NCI-H446 treated with DMSO at 0.1 percent for 48 hours (cell line): ENCODE measurements around the gene NBEAL2.

Source experiments
- DNase-seq: peaks from one replicate; lab custom pipeline; 2025; lab: John Stamatoyannopoulos, UW

NBEAL2 gene

DNA sequence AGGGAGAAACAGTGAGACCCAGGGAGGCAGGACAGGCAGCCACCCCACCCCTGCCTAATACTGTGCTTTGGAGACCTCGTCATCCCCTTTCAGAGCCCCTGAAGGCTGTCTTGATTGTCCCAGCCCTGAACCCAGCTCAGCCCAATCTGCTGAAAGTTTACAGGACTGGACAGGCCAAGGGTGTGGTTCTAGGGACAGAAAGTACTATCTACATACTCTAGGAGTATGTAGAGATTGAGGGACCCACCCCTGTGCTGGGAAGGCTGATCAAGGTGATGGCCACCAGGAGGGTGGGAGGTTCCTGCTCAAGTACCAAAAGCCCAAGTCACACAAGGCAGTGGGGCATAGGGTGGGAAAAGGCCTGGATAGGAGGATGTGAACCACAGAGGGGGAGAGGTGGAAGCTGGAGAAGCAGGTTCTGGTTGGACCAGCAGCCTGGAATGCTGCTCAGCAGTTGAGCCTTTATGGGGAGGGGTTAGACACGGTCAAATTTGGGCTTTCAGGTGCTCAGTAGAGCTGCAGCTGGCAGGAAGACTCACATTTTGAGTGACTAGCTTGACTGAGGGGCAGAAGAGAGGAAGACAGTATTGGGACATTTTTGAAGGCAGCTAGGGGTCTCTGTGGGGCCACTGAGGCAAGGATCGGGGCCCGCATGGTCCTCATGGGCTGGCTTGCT lies 6.7 kb downstream of the NBEAL2 start:
- no peak for DNase-seq

DNA sequence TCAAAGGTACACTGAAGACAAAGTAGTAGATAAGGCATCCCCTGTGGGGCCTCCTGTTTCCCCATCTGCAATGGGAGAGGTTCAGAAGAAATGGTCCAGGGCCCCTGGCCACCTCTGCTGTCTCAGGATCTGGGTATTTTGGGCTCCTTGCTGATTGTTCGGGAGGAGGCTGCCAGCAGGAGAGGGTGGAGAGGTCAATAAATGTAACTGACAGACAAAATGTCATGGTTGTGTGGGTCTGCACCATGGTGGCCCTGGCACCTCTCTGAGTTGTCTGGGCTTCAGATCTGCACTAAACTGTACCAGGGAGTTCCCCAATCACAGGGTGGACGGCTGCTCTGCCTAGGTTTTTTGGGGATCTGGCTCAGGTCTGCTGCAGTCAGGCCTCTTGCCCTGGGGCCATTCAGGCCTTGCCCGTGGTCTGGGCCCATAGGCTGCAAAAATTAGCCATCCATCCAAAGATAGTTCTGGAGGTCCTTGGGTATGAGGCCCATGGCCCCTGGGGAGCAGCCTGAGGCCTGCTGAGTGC lies 7.4 kb downstream of the NBEAL2 start:
- DNase-seq: no peak

DNA sequence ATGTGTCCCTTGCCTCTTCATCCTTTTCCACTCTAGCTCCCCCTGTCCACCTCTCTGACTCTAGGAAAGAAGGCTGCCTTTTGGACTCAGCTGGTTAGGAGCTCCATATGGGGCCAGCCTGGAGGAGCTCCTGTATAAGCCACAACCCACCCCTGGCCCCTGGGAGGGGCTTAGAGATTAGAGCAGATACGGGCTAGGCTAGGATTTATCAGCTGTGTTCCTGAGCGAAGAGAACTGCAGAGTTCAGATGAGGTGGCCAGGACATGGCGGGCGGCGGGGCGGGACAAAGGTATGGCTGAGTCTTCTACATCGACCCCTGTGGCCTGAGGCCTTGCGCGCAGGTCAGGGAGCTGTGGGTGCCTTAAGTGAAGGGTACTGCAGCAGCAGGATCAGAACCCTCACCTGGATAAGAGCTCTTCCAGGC lies 7.9 kb downstream of the NBEAL2 start:
- no peak for DNase-seq

DNA sequence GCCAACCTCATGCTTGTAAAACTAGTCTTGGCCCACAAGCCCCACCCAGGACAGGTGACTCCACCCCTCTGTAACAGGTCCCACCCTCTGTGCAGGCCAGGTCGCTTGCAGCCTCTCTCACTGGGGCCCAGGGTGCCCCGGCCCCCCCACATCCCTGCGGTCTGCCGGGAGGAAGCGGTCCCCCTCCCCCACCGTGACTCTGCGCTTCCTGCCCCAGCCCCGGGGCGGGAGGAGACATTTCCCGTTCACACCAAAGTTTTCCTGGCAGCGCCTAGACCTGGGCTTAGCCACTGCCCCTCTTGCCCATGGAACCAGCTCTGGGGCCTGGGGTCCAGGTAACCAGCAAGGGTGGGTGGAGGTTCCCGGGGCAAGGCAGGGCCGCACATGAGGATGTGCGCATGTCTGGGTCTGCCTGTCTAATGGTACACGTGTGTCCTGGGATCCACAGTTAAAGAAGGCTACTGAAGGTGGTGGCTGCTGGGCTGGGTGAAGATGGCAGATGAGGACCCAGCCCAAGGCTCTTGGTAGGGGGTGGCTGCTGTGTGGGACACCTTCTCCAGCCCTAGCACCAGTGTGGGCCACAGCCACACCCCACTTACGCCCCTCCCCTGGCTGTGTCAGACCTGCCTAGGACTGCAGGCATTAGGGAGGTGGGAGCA lies 8.4 kb downstream of the NBEAL2 start:
- no peak for DNase-seq

DNA sequence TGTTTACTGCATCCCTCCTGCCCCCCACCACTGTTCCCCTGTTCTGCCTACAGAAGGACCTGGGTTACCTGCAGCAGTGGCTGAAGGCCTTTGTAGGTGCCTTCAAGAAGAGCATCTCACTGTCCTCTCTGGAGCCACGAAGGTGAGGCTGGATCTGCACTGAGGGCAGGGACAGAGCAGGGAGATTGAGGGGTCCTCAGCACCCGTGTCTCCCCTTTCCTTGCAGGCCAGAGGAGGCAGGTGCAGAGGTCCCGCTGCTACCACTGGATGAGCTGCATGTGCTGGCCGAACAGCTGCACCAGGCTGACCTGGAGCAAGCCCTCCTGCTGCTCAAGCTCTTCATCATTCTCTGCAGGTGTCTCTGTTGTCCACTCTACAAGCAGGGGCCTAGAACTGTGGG lies 9.2 kb downstream of the NBEAL2 start:
- no peak for DNase-seq

DNA sequence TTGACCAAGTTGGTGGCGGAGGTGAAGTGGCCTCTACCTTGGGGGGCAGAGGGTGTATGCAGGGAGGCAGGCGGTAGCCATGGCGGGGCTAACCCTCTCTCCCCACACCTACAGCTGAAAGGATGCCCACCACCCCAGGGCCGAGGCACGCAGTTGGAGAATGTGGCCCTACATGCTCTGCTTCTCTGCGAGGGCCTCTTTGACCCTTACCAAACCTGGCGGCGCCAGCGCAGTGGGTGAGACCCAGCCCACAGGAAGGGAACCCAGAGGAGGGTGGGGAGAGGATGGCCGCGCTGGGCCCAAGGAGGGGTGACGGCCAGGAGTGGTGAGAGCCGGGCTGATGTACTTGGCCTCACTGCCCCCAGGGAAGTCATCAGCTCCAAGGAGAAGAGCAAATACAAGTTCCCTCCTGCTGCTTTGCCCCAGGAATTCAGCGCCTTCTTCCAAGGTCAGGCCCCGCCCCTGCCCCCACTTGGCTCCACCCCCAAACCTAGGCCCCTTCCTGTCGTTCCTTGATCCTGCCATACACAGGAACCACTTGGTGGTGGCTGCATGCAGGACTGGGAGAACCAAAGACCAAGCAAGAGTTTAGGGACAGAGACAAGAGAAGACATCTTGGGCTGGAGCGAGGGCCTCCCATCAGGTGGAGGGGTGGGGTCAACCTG lies 9.8 kb downstream of the NBEAL2 start:
- no peak for DNase-seq

DNA sequence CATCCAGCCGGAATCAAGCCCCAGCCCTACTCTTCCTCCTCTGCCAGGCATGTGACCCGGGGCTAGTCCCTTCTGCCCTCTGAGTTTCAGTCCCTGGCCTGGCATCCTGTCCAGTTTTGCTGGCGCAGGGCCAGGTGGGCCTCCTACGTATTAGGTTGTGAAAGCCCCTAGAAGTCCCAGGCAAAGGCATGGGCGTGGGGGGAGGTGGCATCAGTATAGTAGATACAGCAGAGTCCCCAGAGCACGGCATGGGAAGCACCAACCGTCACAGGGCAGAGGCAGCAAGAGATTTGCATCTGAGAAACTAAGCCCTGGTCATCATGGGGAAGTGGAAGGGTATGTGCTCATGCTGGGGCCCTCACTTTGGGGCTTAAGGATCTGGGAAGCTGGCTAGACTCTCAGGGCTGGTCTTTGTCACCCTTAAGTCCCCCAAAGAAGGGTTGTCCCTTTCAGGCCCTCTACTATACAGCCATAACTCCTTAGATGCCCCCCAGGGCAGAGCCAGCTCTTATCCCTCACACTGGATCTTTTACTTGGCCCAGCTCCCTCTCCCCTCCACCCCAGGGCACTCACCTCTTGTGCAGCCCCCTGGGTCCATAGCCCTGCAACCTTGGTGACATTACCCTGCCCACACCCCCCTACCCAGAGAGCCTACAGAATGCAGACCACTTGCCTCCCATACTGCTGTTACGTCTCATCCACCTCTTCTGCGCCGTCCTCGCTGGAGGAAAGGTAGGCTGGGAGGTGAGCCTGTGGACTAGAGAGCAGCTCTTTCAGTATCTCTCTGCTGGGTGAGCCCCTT lies 11.3 kb downstream of the NBEAL2 start:
- no peak for DNase-seq

DNA sequence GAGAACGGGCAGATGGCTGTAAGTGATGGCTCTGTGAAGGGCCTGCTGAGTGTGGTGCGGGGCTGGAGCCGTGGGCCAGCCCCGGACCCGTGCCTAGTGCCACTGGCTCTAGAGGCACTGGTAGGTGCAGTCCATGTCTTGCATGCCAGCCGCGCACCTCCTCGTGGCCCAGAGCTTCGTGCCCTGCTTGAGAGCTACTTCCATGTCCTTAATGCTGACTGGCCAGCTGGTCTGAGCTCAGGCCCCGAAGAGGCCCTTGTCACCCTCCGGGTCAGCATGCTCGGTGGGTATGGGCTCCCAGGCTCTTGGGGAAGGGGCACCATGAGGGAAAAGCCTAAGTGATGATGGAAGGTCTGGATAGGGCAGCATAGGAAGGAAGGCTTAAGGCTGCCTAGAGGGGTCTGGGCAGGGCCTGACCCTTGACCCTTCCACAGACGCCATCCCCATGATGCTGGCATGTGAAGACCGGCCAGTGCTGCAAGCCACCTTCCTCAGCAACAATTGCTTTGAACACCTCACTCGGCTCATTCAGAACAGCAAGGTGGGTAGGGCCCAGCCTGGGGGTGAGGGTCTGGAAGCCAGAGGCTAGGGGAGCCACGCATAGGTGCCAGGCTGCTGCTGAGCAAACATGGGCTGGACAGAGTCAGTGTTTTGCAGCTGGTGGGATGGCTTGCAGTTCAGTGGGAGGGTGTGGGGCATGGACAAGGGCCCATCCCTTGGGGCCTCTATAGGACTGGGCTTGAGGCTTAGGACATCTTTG lies 12.1 kb downstream of the NBEAL2 start:
- no peak for DNase-seq

DNA sequence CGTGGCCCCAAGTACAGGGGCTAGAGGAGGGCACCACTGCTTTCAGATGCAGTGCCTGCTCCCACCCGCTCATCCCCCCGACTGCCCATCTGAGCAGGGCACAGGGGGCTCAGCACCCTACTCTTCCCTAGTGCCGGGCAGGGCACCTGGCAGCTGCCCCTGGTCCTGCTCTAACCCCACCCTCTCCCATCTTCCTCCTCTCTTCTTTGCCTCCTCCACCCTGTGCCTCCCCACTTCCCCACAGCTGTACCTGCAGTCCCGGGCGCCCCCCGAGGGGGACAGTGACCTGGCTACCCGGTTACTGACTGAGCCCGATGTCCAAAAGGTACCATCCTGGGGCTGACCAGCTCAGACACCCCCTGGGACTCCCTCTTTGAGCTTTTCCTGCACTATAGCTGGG lies 12.8 kb downstream of the NBEAL2 start:
- DNase-seq: no peak

DNA sequence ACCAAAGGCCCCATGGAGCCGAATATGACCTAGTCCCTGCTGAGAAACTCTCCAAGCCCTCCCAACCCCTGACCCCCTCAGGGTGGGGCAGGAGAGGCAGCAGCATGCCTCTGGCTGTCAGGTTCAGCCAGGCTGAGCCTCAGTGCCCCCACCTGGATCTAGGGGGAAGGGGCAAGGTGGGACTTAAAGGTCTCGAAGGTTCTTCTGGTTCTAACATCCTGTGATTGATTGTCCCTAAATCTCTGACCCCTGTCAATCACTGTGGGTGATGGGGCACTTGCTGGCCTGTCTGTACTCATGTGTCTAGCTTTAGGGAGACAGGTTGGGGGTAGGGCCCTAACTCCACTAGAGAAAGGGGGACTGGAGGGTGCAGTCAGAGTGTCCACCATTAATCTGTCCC lies 13.8 kb downstream of the NBEAL2 start:
- no peak for DNase-seq

DNA sequence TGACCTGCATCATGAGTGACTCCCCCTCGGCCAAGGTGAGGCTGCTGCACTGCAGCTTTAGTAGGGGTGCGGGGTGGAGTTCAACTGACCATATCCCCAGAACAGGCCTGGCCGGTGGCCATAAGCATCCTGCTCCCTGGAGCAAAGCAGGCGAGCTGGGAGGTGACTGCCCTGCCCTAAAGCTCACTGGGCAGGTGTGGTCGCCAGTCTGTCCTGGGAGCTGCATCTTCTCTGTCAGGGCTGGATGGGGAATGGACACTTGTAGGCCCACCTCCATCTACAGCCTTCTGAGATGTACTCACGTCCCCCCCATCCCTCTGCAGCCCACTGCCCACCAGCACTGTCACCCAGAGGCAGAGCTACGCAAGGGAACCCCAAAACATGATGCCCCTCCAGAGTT lies 14.5 kb downstream of the NBEAL2 start:
- no peak for DNase-seq

DNA sequence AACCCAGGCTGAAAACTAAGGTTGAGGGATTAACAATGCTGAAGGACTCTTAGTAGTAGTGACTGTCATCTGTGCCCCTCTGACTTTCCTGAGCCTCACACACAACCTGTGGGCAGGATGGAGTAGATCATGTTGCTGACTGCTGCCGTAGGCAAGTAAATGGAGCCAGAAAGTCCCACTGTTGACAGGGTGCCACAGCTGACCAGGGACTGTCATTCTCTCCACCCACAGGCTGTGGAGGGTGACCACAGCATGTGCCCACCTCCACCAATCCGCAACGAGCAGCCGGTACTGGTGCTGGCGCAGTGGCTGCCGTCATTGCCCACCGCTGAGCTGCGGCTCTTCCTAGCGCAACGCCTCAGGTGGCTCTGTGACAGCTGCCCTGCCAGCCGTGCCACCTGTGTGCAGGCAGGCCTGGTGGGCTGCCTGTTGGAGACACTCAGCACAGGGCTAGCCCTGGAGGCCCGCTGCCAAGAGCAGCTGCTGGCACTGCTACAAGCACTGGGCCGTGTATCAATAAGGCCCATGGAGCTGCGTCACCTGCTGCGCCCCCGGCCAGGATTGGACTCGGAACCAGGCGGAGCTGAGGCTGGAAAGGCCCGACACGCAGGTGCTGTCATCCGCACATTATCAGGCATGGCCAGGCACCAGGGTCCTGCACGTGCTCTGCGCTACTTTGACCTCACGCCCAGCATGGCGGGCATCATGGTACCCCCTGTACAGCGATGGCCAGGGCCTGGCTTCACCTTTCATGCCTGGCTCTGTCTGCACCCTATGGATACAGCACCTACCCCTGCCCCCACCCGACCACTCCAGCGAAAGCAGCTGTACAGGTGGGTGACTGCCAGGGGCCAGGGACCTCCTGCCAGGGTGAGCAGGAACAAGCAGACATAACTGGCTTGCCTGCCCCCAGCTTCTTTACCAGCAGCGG lies 15.6 kb downstream of the NBEAL2 start:
- no peak for DNase-seq

DNA sequence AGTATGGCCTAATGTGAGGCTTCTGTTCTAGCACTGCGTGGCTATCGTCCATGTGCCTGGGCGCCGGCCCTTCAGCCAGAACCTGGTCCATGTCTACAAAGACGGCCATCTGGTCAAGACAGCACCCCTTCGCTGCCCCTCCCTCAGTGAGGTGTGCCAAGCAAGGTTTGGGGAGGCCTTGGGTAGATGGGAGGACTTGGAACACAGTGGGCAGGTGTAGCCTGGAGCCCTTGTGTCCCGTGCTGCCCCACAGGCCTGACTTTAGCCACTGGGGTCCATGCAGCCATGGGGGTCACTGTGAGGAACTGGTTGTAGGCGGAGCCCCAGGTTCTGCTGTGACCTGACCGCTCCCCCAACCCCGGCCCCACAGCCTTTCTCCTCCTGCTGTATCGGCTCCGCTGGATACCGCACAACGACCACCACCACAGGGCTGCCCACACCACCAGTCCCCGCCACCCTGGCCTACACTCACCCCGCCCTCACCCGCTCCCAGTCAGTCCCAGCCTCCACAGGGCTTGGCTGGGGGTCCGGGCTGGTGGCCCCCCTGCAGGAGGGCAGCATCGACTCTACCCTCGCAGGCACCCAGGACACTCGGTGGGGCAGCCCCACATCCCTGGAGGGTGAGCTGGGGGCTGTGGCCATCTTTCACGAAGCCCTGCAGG lies 16.6 kb downstream of the NBEAL2 start:
- no peak for DNase-seq

DNA sequence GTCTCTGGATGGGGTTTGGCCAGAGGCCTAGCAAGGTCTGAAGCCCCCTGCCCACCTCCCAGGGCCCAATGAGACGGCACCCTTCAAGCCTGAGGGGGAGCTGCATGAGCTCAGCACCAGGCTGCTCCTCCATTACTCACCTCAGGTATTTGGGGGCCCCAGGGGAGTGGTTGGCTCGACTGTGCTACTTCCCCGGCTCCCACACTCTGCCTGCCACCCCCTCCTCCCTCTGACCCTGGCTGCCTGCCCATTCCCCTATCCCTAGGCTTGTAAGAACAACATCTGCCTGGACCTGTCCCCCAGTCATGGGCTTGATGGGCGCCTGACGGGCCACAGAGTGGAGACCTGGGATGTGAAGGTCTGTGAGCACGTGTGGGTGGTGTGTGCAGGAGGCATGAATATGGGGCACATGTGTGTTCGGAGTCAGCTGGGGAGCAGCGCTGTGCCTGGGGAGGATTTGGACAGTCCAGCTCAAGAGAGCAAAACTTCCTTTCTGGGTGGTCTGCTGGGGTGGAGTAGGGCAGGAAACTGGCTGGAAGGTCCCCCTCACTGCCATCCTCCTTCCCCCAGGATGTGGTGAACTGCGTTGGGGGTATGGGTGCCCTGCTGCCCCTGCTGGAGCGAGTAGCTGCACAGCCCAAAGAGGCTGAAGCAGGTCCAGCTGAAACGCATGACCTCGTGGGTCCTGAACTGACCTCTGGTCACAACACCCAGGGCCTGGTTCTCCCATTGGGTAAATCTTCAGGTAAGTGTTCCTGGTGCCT lies 17.4 kb downstream of the NBEAL2 start:
- no peak for DNase-seq

DNA sequence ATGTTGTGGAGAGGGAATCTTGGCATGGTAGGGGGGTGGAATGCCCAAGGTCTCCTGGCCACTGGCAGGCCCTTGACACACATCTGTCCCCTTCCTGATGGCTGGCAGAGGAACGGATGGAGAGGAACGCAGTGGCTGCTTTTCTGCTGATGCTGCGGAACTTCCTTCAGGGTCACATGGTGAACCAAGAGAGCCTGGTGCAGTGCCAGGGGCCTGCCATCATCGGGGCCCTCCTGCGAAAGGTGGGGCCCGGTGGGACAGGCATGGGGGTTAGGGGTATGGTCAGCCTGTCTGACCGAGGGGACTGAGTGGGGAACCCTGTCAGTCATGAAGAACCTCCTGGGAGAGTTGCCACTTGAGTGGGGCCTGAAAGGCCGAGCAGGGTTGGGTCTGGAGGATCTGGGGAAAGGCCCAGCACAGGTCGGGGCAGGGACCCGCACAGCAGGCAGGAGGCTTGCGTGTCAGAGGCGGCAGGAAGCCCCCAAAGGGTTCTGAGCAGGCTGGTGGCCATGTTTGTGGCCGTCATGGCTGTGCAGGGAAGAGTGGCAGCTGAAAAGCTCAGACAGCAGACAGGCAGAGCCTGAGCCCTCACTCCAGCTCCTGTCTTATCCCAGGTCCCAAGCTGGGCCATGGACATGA lies 18.1 kb downstream of the NBEAL2 start:
- DNase-seq: no peak

DNA sequence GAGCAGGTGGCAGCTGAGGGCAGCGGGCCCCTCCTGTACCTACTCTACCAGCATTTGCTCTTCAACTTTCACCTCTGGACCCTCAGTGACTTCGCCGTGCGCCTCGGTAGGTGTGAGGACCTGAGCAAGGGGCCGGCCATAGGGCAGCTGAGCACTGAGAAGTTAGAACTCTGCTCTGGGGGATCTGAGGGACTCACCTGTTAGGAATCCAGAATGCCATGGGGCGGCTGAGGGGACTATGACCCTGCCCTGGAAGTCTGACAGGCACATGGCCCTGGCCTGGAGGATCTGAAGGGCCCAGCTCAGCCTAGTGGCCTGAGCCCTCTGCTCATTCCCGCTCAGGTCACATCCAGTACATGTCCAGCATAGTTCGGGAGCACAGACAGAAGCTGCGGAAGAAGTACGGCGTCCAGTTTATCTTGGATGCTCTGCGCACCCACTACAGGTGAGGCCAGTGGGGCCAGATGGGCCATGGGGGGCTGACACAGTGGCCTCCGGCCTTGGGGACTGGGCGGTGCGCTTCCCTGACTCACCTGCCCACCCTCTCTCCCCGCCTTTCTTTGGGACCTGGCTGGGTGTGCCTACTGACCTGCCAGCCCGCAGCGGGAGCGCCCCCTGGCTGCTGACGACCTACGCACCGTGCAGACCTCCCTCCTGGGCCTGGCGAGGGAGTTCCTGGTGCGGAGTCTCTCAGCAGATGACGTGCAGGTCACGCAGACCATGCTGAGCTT lies 18.8 kb downstream of the NBEAL2 start:
- DNase-seq: no peak

DNA sequence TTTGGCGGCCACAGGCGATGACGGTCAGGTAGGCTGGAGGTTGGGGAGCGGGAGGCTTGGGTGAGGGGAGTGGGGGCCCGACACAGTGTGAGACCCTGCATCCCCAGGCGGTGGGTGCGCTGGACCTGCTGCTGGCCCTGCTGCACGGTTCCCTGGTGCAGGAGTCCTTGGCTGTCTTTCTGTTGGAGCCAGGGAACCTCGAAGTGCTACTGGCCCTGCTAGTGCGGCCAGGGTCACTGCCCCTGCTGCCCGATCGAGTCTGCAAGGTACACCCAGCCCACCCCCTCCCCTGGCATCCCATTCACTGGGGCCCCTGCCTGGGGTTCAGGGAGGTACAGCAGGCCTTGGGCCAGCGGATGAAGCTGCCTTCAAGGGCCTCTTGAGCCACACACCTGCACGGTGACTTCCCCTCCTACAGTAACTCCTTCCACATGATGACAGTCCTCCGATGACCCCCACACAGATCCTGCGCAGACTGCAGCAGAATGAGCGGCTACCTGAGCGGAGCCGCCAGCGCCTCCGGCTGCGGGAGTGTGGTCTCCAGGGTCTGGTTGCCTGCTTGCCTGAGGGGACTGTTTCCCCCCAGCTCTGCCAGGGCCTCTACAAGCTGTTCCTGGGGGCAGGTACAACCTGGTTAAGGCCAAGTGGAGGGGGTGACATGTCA lies 19.5 kb downstream of the NBEAL2 start:
- no peak for DNase-seq
